NCI-H524 treated with DMSO at 0.1 percent for 48 hours (cell line): ENCODE measurements around the gene RHEB.

Experiments used
- DNase-seq: peaks from one replicate; lab custom pipeline; 2025; lab: John Stamatoyannopoulos, UW

RHEB gene

DNA sequence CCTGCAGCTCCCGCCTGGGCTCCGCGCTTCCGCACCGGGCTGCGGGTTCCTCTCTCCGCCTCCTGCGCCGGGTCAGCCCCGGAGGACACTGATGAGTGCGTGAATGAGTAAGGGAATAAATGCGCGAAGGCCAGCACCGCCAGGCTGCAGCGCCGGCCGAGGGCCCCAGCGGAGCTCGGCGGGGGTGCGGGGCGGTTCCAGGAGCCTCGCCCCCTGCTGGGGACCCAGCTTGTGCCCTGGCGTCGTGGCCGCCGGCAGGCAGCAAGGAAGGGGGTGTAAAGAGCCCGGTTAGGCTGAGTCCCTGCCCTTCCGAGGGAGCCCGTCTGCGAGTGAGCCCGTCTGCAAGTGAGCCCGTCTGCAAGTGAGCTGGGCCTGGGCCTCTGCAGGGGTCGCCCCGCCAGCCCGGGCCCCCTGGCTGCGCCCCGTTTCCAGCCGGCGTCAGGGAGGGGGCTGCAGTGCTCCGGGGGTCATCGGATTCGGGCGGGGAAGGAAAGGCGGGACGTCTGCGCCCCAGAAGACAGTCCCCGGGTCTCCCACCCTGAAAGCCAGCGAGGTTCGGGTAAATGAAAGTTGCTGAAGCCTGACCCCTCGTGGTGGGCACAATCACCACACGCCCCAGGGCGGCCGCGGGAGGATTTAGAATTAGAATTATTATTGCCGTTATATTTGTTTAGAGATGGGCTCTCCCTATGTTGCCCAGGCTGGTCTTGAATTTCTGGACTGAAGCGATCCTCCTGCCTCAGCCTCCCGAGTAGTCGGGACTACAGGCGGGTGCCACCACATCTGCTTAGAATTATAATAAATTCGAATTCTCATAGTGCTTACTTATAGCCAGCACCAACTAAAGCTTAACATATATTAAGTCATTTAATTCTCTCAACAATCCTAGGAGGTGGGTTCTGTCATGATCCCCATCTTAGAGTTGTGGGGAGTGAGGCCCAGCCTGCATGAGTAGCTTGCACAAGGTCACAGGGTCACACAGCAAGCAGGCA, 71.1 kb downstream of the RHEB start:
- DNase-seq: no peak

- no peak for DNase-seq
Observed at GRCh38 chr7:151447901-151448260, 71.8 kb downstream of the RHEB start.

DNA sequence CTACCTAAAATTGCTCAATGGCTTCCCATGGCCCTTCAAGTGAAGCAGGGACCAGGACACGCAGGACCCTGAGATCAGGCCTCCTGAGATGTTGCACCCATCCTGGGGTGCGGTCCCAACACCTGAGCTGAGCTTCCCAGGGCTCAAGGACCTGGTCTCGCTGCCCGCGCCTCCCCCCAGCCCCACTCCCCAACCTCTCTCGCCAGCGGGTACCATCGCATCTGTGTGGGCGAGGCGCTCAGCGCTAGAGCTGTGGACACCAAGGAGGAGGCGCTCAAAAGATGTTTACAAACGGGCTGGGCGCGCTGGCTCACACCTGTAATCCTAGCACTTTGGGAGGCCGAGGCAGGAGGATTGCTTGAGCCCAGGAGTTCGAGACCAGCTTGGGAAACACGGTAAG, 72.4 kb downstream of the RHEB start:
- DNase-seq: no peak

- no peak for DNase-seq
Observed at GRCh38 chr7:151446412-151446811, 73.3 kb downstream of the RHEB start.

DNA sequence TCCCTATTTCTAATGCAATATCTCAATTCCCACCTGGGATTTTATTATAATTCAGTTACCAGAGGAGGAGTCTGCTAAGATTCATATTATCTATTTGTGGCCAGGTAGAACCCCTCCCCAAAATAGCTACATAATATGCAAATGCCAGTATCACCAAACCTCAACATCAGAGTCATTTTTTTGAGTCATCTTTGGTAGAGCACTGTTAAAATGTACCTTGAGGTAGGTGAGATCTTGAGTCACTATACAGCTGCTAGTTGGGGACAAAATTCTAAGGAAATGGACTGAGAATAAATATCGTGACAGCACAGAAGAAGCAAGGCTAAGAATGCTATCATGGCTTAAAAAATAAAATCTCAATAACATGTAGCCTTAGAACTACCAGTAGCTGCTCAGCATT, 75.1 kb downstream of the RHEB start:
- no peak for DNase-seq

DNA sequence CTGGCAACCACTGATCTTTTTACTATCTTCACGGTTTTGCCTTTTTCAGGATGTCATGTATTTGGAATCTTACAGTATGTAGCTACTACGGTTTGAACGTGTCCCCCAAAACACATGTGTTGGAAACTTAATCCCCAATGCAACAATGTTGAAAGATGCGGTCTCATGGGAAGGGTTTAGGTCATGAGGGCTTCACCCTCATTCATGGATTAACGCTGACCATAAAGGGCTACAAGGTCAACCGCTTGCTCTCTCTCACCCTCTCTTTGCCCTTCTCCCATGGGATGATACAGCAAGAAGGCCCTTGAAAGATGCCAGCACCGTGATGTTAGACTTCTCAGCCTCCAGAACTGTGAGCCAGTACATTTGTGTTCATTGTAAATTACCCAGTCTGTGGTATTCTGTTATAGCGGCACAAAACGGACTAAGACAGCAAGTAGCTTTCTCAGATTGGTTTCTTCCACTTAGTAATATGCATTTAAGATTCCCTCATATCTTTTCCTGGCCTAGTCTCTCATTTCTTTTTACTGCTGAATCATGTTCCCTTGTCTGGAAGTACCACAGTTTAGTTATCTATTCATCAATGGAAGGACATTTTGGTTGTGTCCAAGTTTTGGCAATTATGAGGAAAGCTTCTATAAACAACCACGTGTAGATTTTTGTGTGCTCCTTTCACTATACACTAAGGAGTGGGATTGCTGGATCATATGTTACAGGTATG, 76.8 kb downstream of the RHEB start:
- no peak for DNase-seq

DNA sequence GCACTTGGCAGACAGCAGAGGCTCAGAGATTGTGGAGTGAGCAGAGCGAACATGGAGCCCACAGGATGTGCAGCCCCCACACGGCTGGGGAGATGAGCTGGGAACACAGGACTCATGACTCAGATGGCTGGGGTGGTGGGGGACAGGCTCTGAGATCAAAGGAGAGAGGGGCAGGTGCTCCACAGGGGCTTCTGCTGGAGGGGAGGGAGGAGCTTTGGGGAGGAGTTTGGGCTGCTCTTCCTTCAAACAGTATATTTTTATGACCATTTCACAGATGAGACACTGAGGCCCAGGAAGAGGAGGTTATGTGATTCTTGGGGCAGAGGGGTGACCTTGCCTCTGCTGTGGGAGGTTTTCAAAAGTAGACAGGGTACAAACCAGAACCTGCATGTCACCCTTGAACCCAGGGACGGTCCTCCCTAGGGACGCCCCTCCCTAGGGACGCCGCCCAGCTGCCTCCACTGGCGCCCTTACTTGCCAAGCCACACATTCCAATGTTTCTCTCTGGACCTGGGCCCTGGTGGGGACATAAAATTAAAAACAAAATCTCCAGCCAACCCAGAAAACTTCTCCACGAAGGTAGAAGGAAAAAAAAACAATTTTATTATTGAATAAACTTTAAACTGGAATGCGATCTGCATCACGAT, 78.8 kb downstream of the RHEB start:
- no peak for DNase-seq

DNA sequence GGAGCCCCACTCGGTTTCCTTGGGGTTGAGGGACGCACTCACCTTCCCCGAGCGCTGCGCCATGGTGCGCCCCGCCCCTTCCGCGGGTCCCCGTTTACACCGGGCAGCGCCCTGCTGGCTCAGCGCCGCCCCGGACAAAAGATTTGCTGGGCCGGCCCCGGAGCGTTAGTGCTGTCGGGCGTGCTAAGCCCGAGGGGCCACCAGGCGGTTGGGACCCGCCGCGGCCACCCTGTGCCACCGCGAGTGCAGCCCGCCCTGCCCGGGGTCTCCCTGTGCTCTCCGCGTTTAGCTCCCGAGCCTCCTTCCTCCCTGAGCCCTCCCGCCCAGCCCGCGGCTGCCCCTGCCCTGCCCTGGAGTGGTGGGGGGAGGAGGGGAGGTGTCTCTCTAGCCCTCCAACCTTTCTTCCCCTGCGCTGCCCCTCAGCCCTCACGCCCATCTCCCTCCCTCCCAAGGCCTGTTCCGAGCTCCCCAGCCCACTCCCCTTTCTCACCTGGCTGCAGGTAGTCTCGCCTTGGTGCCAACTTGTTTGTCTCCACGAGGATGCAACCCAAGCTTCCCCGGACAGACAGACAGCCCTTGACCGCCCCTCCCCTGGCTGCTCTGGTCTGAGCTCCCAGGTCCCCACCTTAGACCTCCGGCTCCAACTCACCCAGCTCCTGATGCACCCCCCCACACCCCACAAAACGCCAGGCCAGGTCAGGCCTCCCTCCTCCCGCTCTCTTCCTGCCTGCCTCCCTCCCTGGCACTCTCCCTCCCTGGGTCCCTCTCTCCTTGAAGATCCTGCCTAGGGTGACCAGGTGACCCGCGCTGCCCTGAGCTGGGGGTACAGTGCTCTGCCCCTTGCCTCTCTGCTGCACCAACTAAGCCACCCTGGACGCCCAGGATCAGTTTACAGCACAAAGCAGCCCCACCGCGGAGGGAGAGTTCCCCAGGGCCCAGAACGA, 79.6 kb downstream of the RHEB start, which contains the start of gene CRYGN:
CRYGN (minus strand) TSS at position 287 of the 944 bp plus-strand sequence; CDS start at position 63, 224 bp downstream.
- no peak for DNase-seq

GRCh38 chr7:151438864-151439601, 80.7 kb downstream of the RHEB start:
- DNase-seq: no peak

- no peak for DNase-seq
Observed at GRCh38 chr7:151437866-151438516, 81.7 kb downstream of the RHEB start.

DNA sequence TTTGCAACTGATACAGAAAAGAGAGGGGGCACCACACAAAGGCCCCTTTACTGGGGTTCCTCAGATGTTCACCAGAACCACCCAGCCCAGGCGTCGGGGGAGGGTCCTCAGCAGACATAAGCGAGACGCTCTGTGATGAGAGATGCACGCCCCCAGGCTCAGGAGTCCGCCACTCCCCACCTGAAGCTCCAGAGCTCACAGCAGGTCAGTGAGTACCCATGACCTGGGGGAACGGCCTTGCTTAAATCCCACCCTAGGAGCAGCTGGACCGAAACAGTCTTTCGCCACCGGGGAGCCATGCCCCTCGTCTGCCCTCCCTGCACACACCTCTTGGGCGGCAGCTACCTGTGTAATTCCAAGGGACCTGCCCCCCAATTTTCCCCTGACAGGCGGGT, 82.5 kb downstream of the RHEB start:
- no peak for DNase-seq

DNA sequence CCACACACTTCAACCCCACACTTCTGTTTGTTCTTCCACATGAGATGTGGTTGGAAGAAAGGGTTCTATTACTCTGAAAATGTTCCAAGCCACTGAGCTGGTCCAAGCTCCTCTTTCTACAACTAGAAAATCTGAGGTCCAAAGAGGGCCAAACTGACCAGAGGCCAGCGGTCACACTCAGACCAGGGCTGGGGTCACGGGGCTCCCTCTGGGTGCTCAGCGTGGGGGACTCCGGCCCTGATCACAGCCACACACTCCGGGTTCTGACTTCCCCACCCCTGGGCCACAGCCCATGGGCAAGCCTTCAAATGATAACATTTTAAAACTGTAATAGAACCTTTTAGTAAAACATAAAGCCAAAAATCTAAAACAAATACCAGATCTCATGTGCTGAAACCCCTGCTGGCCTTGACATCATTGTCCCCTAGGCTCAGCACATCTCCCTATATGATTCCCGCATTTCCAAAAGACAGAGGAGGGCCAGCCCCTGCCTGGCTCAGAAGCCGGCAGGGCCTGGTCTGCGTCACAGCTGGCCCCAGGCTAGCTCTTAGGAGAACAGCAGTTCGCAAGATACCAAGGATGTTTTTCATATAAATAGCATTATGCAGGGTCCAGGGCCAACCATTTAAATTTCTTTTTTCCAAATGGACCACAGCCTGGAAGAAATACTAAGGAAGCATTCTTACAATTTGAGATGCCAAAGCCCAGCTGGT, 83.1 kb downstream of the RHEB start:
- no peak for DNase-seq

- no peak for DNase-seq
Observed at GRCh38 chr7:151435971-151436370, 83.7 kb downstream of the RHEB start.

DNA sequence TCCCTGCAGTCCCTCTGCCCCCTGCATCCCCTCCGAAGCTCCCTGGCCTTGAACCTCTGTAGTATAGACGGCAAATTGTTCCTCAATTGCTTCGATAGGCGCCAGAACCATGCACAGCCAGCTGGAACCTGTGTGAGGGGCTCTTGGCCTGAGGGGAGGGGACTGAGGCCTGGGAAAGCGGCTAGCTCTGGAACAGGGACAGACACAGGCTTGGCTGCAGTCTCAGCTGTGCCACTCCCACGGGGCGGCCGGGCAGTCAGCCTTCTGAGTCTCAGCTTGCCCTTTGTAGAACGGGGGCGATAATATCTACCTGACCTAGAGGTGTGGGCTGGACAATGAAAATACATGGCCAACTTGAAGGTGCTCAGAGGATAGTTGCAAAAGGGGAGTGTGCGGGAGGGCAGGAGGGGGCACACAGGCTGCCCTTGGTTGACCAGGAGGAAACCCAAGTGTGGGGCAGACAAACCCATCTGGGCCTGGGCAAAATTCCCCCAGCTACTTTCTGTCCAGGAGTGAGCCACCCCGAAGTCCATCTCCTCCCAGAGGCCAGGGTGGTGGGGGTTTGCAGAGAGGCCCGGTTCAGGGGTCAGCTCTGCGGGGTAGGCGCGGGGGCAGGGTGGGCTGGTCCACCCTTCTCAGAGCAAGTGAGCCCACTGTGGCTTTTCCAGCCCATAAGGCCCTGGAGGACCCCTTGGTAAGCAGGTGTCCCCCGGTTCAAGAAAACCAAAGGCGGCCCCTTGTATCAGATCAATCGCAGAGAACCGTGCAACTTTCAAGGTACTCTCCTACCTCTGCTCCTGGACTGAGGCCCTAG, 84.4 kb downstream of the RHEB start:
- no peak for DNase-seq

DNA sequence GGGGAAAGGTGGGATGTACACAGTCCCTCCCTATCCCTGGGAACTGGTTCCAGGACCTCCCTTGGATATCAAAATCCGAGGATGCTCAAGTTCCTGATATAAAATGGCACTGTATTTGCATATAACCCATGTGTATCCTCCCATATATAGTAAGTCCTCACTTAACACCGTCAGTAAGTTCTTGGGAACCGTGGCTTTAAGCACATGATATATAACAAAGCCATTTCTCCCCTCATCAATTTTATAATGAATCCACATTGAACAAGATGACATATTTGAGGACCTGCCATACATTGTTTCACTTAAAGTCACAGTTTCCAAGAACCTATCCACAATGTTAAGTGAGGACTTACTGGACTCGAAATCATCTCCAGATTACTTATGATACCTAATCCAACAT, 85.1 kb downstream of the RHEB start:
- DNase-seq: no peak

DNA sequence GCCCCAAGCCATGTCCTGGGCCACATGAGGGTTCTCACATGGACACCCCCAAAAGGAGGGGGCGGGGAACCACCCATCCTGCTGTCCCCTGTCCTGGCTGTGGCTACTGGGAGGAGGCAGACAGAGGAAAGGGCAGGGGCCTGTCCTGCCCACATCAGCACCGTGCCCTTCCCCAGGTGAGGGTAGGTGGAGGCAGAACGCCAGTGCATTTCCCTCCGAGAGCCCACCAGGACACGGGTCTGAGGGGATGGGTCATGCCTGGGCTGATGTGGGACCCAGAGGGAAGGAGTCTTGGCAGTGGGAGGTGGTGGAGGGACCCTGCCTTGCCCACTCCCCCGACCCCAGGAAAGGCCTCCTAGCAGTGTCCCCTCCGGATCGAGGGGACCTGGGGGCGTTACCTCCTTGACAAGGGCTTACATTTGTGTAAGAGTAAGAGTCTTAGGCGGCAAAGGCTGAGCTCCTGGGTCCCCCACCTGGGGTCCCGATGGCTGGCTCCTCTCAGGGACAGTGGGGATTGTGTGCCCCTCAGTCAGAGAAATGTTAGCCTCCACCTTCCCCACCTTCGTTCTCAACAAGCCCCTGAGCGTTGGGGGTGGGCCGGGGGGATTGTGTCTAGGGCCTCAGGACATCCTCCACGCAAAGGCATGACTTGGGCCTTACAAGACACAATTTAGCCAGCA, 85.8 kb downstream of the RHEB start:
- no peak for DNase-seq

DNA sequence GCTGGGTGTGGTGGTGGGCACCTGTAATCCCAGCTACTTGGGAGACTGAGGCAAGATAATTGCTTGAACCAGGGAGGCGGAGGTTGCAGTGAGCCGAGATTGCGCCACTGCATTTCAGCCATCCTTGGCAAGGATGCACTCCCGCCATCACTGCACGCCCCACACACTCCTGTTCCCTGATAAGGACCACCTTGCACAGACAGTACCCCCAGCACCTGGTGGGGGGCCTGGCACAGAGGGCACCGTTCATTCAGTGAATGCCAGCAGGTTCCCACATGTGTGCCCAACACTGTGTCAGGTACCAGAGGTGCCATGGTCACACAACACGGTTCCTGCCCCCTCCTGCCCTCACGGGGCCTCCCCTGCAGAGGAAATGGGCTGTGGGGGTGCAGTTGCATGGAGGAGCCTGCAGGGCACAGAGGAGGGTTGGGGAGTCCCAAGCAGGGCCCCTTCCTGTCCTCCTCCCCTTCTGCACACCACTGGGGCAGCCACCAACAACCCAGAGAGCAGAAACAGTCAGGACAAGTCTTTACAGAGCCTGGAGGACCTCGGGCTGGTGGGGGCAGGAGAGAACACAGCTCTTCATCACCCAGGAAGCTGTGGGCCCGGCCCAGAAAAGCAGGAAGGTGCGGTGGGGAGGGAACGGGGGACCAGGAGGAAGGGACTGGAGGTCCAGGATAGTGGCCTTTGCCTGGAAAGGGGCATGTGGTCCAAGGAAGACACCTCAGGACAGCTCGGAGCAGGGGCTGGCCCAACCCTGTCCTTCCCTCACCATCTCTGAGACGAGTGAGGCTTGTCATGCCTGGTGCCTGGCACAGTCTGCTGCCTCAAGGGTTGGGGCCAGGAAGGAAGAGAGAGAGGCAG, 86.8 kb downstream of the RHEB start:
- DNase-seq: no peak
